SKM-1 treated with dmso at 0.1 percent for 144 hours (cell line): ENCODE results near the gene CDH16.

Source experiments
- DNase-seq: peaks from one replicate; lab custom pipeline; 2025; ENCODE audit not compliant: unreplicated experiment; lab: John Stamatoyannopoulos, UW

Gene CDH16

GRCh38 chr16:66928702-66929388, 10.2 kb upstream of the CDH16 start:
- peak; percentile 21 for DNase-seq

DNA sequence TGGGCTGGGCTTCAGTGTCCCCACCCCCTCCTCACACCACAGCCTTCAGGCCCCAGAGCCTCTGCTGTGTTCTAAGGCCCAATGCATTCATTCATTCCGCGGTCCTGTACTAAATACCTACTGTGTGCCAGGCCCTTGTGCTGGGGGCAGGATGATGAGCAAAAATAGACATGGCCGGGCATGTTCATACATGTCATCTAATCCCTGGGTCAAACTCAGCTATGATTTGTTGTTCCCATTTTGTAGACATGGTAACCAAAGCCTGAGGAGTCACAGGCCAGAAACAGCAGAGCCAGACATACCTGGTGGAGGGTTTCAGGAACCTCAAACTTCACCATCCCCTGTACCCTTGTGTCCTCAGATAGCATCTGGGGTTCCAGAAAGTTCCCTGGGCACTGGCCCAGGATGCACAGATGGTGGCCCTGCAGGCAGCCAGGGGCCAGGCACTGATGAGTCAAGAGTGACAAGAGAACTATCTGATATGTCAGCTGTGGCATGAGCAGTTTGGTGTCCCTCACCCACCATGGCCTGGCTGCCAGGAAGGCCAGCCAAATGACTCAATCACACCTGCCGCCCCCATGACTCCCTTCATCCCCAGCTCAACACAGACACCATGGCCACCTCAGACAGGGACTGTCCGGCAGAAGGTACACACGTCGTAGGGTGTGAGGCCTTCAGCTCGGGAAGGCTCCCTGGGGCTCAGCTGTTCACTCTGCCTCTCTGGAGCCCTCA, 9.4 kb upstream of the CDH16 start:
- no peak for DNase-seq

- peak; percentile 27 for DNase-seq
Measured at GRCh38 chr16:66926961-66927436, 8.3 kb upstream of the CDH16 start.

DNA sequence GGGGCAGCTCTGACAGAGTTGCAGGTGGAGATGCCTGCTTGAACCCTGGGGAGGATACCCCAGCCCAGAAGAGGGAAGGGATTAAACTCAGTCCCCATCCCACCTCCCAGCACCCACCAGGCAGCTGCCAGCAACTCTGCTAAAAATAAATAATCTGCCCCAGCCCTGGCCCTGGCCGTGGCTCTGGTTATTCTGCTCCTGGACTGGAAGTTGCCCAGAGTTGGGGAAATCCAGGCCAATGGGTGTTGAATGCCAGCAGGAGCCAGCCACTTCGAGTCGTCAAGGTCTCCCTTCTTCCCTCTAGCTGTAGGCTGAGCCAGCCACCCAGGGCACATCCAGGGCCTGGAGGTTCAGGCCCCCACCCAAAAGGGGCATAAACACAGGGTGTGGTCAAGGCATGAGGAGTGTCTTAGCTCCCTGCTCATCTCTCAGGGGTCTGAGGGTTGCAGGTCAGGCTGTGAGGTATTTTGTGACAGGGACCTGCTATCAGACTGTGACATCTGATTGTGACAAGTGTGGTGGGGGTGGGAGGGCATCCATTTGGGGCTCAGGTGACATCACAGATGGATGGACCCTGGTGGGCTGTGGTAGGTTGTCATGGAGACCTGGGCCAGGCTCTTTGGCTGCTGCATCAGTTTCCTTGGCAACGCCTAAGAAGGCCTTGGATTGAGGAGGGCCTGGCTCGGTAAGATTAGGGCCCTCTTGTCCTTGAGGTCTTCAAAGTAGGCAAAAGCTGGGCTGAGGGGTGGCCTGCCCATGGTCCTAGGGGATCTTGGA, 7.7 kb upstream of the CDH16 start:
- no peak for DNase-seq

GRCh38 chr16:66925322-66925840, 6.7 kb upstream of the CDH16 start, which contains the start of gene RRAD:
Gene RRAD (minus strand): TSS chr16:66925535. CDS start chr16:66925179, 356 bp downstream.
- DNase-seq = no peak

DNA sequence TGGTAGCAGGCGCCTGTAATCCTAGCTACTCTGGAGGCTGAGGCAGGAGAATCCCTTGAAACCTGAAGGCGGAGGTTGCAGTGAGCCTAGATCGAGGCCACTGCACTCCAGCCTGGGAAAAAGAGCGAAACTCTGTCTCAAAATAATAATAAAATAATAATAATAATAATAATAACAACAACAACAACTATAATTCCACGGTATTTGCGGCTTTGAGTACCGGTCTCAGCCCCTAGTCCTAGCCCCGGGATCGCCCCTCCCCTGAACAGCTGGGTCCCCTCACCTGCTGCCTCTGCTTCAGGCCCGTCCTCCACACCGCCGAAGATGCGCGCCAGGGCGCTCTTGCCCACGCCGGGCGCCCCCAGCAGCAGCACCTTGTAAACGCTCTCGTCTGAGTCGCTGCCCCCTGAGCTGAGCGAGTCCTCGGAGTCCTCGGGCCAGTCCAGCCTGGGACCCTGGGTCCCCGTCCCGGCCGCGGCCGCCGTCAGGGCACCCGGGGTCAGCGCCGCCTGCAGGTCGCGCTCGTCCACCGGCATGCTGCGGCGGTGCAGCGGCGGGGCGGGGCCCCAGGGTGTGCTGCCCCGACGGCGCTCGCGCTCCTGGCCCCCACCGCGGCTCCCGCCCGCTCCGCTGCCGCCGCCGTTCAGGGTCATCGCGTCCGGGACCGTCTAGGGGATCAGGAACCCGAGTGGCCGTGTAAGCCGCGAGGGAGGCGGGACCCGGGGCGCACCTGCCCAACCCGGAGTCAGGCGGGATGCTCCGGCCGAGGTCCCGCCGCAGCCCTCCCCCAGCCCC, 6.0 kb upstream of the CDH16 start:
- DNase-seq = no peak

DNA sequence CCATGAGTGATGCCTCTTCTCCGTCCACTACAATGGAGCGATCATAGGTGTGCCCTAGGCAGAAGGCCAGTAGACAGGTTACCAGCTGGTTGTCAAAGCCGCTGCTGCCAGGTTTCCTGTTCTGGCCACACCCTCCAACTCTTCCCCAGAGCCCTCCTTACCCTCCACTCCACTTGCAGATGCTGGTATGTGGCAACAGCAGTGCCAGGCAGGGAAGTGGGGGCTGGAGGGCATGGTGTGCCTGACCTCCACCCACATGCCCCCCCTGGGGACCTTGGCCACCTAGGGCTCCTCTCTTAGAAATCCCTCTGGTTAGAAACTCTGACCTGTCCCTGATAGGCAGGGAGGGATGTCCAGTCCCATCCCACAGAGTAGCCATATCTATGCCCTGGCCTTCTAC, 5.2 kb upstream of the CDH16 start:
- DNase-seq = no peak

DNA sequence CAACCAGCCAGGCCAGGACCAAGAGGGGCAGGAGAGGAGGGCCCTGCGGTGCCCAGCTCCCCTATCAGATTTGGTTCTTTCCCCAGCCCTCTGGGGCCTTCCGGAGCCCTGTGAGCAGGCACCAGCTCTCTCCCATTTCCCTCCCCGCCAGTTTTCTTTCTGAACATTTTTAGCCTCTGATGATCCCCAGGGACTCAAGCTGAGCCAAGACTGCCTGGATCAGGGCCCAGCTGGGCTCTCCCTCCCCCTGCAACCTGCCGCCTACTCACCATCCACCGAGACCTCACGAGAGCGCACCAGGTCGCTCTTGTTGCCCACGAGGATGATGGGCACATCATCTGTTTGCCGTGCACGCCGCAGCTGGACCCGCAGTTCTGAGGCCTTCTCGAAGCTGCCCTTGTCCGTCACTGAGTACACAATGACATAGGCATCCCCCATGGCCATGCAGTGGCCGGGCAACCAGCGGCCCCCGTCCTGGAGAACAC, 4.6 kb upstream of the CDH16 start:
- DNase-seq = no peak

GRCh38 chr16:66921729-66922450, 3.2 kb upstream of the CDH16 start:
- no peak for DNase-seq

GRCh38 chr16:66920924-66921680, 2.4 kb upstream of the CDH16 start:
- no peak for DNase-seq

DNA sequence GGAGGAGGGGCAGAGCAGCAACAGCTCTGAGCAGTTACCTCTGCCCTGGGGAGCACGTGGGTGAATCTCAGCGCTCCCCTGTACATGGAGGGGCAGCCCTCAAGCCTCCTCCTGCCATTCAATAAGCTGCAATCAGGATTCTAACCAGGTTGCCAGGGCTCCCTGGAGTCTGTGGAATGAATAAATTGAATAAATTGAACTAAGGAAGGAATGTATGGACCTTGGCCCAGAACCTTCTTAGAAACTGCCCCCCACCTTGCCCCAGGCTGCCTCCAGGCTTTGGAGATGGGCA, 1.6 kb upstream of the CDH16 start:
- DNase-seq = no peak

- no peak for DNase-seq
Measured at GRCh38 chr16:66919569-66920298, 1.0 kb upstream of the CDH16 start.

DNA sequence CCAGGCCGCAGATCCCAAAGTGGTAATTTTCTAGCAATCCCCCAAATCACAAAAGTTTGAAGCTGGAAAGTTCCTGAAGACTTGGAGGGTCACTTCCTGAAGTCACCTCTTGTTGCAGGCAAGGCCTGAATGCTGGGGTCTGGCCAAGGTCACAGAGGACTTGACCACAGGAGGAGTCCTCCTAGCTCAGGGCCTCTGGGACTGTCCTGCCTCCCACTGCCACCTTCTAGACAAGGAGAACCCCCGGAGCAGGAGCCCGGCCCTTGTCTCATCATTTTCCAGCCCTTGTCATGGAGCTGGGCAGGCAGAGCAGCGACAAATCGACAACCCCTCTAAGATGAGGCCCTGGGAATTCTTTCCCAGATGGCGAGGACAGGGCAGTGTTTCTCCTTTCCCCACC, 330 bp downstream of the CDH16 start:
- DNase-seq = no peak

DNA sequence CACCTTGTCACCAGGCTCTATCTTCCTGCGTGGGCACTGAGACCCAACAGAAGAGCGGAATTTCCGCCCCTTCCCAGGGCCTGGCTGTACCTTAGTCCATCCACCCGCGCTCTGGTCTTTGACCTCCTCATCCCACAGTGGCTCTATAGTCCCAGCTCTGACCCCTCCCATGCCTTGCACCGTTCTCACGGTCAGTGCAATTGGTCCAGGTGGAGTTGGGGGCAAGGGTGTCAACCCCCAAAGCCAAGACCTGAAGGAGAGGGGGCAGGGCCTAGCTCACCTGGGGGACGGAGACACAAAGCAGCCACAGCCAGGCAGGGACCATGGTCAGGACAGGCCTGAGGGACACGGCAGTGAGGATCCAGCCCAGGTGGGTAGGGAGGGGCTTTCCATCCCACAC, 944 bp downstream of the CDH16 start:
- DNase-seq = no peak

DNA sequence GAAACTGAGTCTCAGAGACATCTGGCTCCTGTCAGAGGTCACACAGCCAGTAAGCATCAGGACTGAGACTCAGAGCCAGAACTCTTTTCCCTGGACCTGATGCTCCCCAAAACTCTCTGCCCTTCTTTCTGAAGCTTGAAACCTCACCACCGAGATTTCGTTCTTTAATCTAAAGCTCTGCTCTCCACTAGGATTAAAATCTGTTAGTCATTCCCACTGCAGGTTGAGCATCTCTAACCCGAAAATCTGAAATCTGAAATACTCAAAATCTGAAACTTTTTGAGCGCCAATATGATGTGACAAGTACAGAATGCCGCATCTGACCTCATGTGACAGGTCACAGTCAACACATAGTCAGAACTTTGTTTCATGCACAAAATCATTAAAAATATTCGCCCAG, 2.2 kb downstream of the CDH16 start:
- no peak for DNase-seq

DNA sequence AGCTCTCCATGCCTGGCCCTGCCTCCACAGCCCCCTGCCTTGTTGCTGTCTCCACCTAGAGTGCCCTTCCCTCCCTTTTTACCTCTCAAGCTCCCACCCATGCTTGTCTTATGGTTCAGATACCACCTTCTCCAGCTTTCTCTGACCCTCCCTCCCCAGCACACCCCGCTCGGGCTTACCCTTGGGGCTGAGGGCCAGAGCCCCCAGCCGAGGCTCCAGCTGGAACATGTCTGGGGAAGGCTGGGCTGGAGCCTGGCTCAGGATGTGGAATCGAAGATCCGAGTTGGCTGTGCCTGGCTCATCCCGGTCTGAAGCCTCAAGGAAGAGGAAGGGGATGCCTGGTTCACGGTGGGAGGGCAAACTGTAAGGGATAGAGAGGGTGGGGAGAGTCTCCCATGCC, 3.6 kb downstream of the CDH16 start:
- no peak for DNase-seq

DNA sequence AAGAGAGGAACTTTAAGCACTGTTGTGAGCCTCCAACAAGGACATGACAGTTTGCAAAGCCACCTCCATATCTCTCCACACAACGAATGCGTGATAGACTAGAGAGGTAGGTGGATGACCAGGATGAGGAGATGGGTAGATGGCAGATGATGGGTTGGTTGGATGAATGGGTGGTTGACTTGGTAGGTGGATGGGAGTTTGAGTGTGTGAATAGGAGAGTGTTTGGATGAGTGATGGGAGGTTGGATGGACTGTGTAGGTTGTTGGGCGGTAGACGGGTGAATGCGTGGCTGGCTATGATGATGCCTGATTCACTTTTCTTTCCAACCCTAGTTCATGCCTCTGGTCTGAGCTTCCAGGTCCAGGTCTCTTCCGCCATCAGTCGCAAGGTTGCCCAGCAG, 4.1 kb downstream of the CDH16 start:
- DNase-seq = no peak

DNA sequence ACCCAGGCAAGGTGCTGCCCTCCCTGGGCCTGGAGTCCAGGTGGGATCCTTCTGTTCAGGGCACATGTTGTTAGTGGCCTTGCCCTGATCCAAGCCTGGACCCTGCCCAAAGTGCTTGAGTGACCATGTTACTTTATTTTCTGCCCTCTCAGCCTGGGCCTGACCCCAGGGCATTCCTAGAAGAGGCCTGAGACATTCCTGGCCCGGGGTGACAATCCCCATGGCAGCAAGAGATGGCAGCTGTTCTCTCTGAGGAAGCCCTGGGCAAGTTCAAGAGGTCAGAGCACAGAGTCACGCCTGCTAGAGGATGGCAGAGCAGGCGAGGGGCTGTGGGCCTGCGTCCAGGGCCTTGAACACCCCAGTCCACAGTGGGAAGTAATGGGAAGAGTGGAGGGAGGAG, 5.0 kb downstream of the CDH16 start:
- no peak for DNase-seq

DNA sequence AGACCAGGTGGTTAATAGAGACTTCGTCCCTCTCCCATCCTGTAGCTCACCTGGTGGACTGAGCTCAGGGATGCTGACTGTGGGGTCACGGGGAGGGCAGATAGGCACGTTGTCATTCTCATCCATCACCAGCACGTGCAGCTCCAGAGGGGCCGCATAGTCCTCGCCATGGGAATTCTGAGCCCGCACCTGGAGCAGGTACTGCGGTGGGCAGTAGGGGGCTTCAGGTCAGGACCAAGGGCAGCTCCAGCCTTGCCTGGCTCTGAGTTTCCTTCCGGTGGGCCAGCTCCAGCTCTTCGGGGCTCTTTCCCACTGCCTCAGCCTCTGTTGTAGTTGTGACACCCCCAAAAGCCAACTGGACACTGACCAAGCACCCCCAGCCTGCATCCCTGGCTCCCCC, 5.6 kb downstream of the CDH16 start:
- DNase-seq = no peak
